Hematopoietic multipotent progenitor cell treated with erythropoietin and hydrocortisone succinate and interleukin-3 and kit ligand, for 17 days (in vitro differentiated cells): Measurements from ENCODE around the gene GLIPR1L2.

Experiments used
- DNase-seq: peaks from one replicate; pipeline ENCODE4 v3.0.0-alpha.2; 2015; ENCODE audit warnings: low spot score

Gene GLIPR1L2

DNA sequence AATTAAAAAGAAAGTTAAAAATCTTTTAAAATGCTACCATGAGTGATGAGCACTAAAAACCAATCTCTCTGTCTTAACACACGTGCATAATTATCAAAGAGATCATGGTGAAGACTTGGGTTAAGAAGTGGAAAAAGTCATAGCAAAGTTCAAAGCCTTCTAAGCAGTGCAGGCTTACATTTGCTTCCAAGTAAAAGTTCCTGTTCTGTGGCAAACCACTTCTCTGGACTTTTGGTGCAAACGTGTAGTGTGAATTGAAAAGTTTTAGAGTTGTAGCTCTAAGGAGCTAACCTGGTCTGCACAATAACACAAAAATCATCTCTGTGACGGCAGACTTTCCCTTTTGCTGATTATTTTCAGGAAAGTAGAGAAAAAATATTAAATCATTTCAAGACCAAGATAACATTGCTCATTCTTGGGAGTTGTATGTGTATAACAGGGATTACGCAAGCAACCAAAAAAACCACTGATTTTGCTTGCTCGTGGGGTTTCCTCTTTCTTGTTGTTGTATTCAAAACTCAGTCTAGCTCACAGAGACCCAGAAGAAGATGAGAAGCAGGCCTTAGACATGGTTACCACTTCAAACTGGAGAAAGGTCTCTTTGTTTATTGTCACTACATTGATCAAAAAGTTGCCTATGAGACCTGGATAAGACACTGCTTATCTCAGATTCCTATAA is 87.4 kb downstream of the GLIPR1L2 start:
- DNase-seq = no peak

DNA sequence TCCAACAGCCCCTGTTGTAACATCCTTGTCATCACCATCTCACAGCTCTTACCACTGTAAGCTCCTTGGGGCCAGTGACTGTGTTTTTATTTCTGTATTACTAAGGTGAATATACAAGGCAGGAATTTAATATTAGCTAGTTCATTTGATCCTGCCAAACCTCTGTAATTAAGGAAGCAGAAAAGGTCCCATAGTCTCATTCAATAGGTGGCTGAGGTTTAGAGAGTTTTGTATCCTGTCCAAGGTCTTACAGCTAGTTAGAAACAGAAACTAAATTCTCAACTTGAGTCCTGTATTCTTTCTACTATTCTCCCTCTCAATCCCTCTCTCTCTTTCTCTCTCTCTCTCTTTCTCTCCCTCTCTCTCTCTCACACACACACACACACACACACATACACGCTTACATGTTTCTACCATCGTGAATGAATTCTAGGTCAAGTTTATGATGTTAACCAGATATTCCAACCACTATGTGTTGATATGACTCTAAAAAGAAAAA is 89.1 kb downstream of the GLIPR1L2 start:
- no peak for DNase-seq

DNA sequence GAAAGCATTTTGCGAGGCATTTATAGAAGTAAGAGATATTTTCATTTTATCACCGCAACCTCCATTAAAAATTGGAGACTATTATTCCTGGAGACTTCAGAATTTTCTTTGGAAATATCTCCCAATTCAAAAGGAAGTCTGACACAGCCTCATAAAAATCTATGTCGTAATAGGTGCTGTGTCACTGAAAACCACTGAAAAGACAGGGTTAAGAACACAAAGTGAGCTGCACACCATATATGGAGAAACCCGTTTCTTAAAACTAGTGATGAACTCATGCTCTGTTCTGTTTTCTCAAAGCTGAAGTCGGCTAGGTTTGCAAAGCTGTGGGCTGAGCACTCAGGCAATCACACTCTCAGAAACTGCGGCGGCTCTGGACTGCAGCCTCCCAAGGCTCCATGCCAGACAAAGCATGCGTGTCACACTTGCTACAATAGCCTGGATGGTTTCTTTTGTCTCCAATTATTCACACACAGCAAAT is 89.6 kb downstream of the GLIPR1L2 start, which contains the start of gene GLIPR1:
GLIPR1 (plus strand) TSS at position 287 of the 481 bp plus-strand sequence; CDS start at position 413, 126 bp downstream.
- DNase-seq = no peak

- no peak for DNase-seq
Measured at GRCh38 chr12:75481013-75481705, 90.3 kb downstream of the GLIPR1L2 start.

DNA sequence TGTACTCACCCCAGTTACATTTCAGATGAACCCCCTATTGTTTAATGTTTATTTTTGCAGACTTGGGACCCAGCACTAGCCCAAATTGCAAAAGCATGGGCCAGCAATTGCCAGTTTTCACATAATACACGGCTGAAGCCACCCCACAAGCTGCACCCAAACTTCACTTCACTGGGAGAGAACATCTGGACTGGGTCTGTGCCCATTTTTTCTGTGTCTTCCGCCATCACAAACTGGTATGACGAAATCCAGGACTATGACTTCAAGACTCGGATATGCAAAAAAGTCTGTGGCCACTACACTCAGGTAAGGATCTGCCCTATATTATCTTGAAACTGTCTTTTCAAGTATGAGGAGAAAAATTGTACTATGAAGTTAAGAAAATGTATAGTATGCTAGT is 90.9 kb downstream of the GLIPR1L2 start:
- no peak for DNase-seq
